KMS-11 (cell line): ENCODE data around the gene ZBTB45.

Experiments
- H2AFZ ChIP-seq: fragments of 200-600 bp; sonication (generic); 2 replicates; pipeline ENCODE4 v1.6.1; 2016; ENCODE audit warnings: antibody characterized with exemption, mixed run types, low read depth
- H3K27ac ChIP-seq: fragments of 200-600 bp; sonication (generic); 2 replicates; pipeline ENCODE4 v1.6.1; 2016; ENCODE audit warnings: mild to moderate bottlenecking, mixed run types
- H3K27me3 ChIP-seq: fragments of 200-600 bp; sonication (generic); 2 replicates; pipeline ENCODE4 v1.6.1; 2017; ENCODE audit warnings: mild to moderate bottlenecking, low read depth, mixed run types, moderate library complexity; ENCODE audit not compliant: insufficient read depth
- H3K36me3 ChIP-seq: fragments of 200-600 bp; sonication (generic); 2 replicates; pipeline ENCODE4 v1.6.1; 2017; ENCODE audit warnings: mild to moderate bottlenecking, mixed run types; ENCODE audit not compliant: insufficient read depth
- H3K4me1 ChIP-seq: fragments of 200-600 bp; sonication (generic); 2 replicates; pipeline ENCODE4 v1.6.1; 2016; ENCODE audit warnings: mild to moderate bottlenecking, low read depth, mixed run types; ENCODE audit not compliant: poor library complexity, severe bottlenecking
- H3K4me2 ChIP-seq: fragments of 200-600 bp; sonication (generic); 2 replicates; pipeline ENCODE4 v1.7.0; 2016; ENCODE audit warnings: mild to moderate bottlenecking, mixed run types
- H3K4me3 ChIP-seq: fragments of 200-600 bp; sonication (generic); IDR thresholded peaks from 2 replicates; pipeline ENCODE4 v1.6.1; 2017; ENCODE audit warnings: low read depth, low read length, mixed read lengths; ENCODE audit not compliant: insufficient read depth
- H3K79me2 ChIP-seq: fragments of 200-600 bp; sonication (generic); 2 replicates; pipeline ENCODE4 v1.6.1; 2016; ENCODE audit warnings: low read depth, mixed run types; ENCODE audit not compliant: insufficient read depth
- H3K9ac ChIP-seq: fragments of 200-600 bp; sonication (generic); 2 replicates; pipeline ENCODE4 v1.6.1; 2016; ENCODE audit warnings: mild to moderate bottlenecking, mixed run types
- H4K20me1 ChIP-seq: fragments of 200-600 bp; sonication (generic); 2 replicates; pipeline ENCODE4 v1.6.1; 2016; ENCODE audit warnings: mild to moderate bottlenecking, mixed run types; ENCODE audit not compliant: insufficient read depth
- TF ChIP-seq, protein P1 (sequence below): fragments of 200-600 bp; sonication (generic); conservative IDR thresholded peaks from 2 replicates; pipeline ENCODE4 v1.6.1; 2017; ENCODE audit warnings: low read depth, mild to moderate bottlenecking, antibody characterized with exemption, low read length, moderate library complexity, mixed read lengths

Gene ZBTB45

DNA sequence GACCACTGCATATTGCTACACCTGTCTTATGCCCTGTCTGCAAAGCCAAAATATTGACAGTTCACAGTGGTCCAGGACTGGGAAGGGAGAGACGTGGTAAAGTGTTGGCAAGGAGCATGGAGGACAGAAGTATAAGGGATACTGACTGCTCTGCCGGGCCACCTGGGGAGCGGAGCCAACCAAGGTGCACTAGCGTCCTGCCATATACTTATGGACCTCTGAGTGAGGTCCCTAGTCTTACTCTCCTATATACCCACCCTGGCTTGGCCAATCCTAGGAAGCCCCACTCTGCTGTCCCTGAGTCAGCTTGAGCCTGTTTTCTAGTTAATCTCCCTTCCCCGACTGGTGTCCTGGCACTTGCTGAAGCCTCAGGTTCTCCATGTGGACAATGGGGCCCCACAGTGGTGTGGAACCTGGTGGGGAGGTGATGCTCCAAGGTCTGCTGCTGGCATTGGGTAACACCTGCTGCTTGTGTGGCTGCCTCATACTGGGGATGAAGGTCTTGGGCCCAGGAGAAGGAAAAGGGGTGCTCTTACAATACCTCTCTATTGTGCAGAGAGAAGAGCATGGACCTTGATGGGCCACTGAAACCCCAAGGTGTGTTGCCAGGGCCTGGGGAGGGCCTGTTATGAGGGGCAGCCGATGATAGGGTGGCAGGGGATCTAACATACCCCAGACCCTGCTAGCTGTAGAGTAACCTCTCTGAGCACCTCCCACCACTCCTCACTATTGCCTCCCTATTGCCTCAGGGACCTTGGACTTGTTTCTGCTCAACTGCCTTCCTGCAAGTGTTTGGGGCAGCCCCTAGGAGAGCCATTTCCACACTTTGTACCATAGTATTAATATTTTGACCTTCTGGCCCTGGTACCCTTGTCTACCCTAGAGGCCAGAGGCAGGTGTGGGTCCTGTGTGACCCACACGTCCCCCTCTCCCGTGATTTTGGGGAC, 17.5 kb upstream of the ZBTB45 start:
- peaks cover 23% of the 10 kb centered on the region for H3K27me3 ChIP-seq

DNA sequence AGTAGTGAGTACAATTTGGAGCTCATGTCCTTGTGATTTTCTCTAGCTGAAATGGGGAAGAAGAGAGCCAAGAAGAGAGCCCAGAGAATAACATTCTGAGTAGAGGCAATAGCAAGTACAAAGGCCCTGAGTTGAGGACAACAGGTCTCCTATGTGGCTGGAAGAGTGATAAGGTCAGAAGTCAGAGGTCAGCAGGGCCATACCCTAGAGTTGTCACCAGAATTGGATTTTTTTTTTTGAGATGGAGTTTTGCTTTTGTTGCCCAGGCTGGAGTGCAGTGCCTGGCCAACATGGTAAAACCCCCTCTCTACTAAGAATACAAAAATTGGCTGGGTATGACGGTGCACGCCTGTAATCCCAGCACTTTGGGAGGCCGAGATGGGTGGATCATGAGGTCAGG, 16.2 kb upstream of the ZBTB45 start:
- no peaks in the 10 kb centered on the region for H3K36me3 ChIP-seq
- H3K27ac ChIP-seq: no peak overlapping the region
- H3K4me3 ChIP-seq: no peak overlapping the region
- H2AFZ ChIP-seq: no peak overlapping the region
- peaks cover 35% of the 10 kb centered on the region for H3K27me3 ChIP-seq
- no peaks in the 10 kb centered on the region for H4K20me1 ChIP-seq
- H3K9ac ChIP-seq: no peak overlapping the region
- H3K4me1 ChIP-seq: no peaks in the 10 kb centered on the region
- no peak overlapping the region for H3K4me2 ChIP-seq
- H3K79me2 ChIP-seq: no peaks in the 10 kb centered on the region
- TF ChIP-seq, protein P1, sequence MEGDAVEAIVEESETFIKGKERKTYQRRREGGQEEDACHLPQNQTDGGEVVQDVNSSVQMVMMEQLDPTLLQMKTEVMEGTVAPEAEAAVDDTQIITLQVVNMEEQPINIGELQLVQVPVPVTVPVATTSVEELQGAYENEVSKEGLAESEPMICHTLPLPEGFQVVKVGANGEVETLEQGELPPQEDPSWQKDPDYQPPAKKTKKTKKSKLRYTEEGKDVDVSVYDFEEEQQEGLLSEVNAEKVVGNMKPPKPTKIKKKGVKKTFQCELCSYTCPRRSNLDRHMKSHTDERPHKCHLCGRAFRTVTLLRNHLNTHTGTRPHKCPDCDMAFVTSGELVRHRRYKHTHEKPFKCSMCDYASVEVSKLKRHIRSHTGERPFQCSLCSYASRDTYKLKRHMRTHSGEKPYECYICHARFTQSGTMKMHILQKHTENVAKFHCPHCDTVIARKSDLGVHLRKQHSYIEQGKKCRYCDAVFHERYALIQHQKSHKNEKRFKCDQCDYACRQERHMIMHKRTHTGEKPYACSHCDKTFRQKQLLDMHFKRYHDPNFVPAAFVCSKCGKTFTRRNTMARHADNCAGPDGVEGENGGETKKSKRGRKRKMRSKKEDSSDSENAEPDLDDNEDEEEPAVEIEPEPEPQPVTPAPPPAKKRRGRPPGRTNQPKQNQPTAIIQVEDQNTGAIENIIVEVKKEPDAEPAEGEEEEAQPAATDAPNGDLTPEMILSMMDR: no peak

More for the DNA sequence above, 17.5 kb upstream of the ZBTB45 start:
- no peak overlapping the region for H3K9ac ChIP-seq
- TF ChIP-seq, protein P1: no peak
- no peak overlapping the region for H2AFZ ChIP-seq
- H3K36me3 ChIP-seq: no peaks in the 10 kb centered on the region
- H4K20me1 ChIP-seq: no peaks in the 10 kb centered on the region
- no peaks in the 10 kb centered on the region for H3K4me1 ChIP-seq
- H3K4me2 ChIP-seq: no peak overlapping the region
- no peaks in the 10 kb centered on the region for H3K79me2 ChIP-seq
- H3K27ac ChIP-seq: no peak overlapping the region
- no peak overlapping the region for H3K4me3 ChIP-seq

DNA sequence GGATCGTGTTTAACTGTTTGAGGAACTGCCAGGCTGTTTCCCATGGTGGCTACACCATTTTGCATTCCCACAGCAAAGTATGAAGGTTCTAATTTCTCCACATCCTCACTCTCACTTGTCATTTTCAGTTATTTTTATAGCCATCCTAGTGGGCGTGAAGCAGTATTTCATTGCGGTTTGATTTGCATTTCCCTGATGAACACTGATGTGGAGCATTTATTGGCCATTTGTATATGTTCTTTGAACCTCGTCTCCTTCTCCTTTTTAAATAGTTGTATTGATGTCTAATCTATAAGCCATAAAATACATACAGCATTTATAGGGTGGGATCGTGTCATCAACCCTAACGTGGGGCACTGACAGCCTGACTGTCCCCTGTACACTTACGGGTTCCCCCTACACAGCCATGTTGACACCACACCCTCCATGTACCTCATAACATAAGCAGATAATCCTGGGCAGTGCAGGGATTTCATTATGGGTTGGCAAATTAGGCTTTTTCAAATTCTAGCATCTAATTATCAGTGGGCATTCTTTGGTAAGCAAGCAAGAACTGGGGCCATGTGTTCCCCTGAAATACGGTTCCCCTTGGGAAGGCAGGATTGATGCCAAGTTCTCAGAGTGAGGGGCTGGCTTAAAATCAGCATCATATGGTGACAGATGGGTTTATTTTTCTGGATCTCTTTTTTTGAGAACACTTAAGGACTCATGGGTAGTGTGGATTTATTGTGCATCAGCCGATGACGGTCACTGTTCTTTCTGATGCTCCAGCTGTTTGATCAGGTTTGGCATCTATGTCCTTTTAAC, 11.6 kb upstream of the ZBTB45 start:
- Histone ChIP-seq H3K4me1 (no peaks in the 10 kb centered on the region), H3K9ac (no peak overlapping the region), H2AFZ (no peak overlapping the region), H3K79me2 (no peaks in the 10 kb centered on the region), H3K27me3 (peaks cover 57% of the 10 kb centered on the region), H4K20me1 (no peaks in the 10 kb centered on the region), H3K27ac (no peak overlapping the region), H3K4me3 (no peak overlapping the region), H3K4me2 (no peak overlapping the region), H3K36me3 (no peaks in the 10 kb centered on the region)
- TF ChIP-seq, protein P1: no peak

DNA sequence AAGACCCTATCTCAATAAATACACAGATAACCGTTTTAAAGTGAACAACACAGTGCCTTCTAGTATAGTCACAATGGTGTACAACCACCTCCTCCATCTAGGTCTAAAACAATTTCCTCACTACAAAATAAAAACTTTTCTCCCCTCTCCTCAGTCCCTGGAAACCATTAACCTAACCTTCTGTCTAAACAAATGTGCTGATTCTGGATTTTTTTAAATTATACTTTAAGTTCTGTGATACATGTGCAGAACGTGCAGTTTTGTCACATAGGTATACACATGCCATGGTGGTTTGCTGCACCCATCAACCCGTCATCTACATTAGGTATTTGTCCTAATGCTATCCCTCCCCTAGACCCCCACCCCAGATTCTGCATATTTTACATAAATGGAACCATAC, 9.8 kb upstream of the ZBTB45 start:
- Histone ChIP-seq H3K27ac (no peak overlapping the region), H2AFZ (no peak overlapping the region), H3K4me2 (no peak overlapping the region), H4K20me1 (no peaks in the 10 kb centered on the region), H3K4me3 (no peak overlapping the region), H3K9ac (no peak overlapping the region), H3K36me3 (no peaks in the 10 kb centered on the region), H3K27me3 (peaks cover 57% of the 10 kb centered on the region), H3K79me2 (no peaks in the 10 kb centered on the region), H3K4me1 (no peaks in the 10 kb centered on the region)
- TF ChIP-seq, protein P1: no peak
